GM21529 (cell line): ENCODE results near the gene POMGNT2.
"Not testable (repeated sequence)": the region's sequence is repeated elsewhere in the genome, so short reads cannot be mapped to it uniquely, and the experiment has no call there.

Experiments used
- ATAC-seq: cut with Tn5 transposase; IDR thresholded peaks from one replicate; pipeline ENCODE4 v1.9.1; 2021; ENCODE audit not compliant: unreplicated experiment

The POMGNT2 gene

GRCh38 chr3:43048470-43048869 lies 57.4 kb downstream of the POMGNT2 start:
- ATAC-seq, result no peak

- ATAC-seq, result no peak
Measured at GRCh38 chr3:43046583-43046982, 59.3 kb downstream of the POMGNT2 start.

- not testable (repeated sequence) for ATAC-seq
Measured at GRCh38 chr3:43045079-43045478, 60.8 kb downstream of the POMGNT2 start.

- ATAC-seq, result no peak
Measured at GRCh38 chr3:43043793-43044192, 62.1 kb downstream of the POMGNT2 start.

GRCh38 chr3:43043071-43043766 lies 62.7 kb downstream of the POMGNT2 start:
- no peak for ATAC-seq

GRCh38 chr3:43041517-43041916 lies 64.4 kb downstream of the POMGNT2 start:
- no peak for ATAC-seq

GRCh38 chr3:43038010-43038409 lies 67.9 kb downstream of the POMGNT2 start:
- ATAC-seq, result peak; percentile 47

- ATAC-seq, result no peak
Measured at GRCh38 chr3:43036621-43037423, 69.1 kb downstream of the POMGNT2 start.

GRCh38 chr3:43035801-43036365 lies 70.0 kb downstream of the POMGNT2 start:
- ATAC-seq, result no peak

- no peak for ATAC-seq
Measured at GRCh38 chr3:43034911-43035310, 71.0 kb downstream of the POMGNT2 start.

- ATAC-seq, result no peak
Measured at GRCh38 chr3:43034200-43034599, 71.7 kb downstream of the POMGNT2 start.

GRCh38 chr3:43032646-43033628 lies 72.9 kb downstream of the POMGNT2 start:
- no peak for ATAC-seq

GRCh38 chr3:43031889-43032545 lies 73.9 kb downstream of the POMGNT2 start:
- no peak for ATAC-seq

GRCh38 chr3:43031485-43031884 lies 74.4 kb downstream of the POMGNT2 start:
- ATAC-seq, result no peak

GRCh38 chr3:43030162-43030935 lies 75.5 kb downstream of the POMGNT2 start:
- ATAC-seq, result no peak
